T-helper 17 cell (primary cell): Measurements from ENCODE around the gene NDRG4. TPM values are rescaled to one million over a fixed set of nuclear protein-coding genes. Genes with fewer than 3 reads are reported as not detected.

Experiments used
- ATAC-seq: fragments of 150-1000 bp; cut with Tn5 transposase; 2 replicates; pipeline ENCODE4 v1.10.0; 2021; ENCODE audit warnings: mild to moderate bottlenecking, moderate library complexity
- DNase-seq, 3 donors: peaks; one replicate each; pipeline versions ENCODE4 v3.0.0 to v3.0.0-alpha.2; 2020 to 2021
- H3K9me3 ChIP-seq: one replicate; pipeline ENCODE4 v1.7.0; 2013; ENCODE audit warnings: low read length, mild to moderate bottlenecking; ENCODE audit not compliant: control insufficient read depth, poor library complexity, severe bottlenecking
- H3K27ac Mint-ChIP-seq: one replicate; pipeline ENCODE4 v1.8.0; 2022; ENCODE audit warnings: mild to moderate bottlenecking, moderate library complexity, mixed read lengths
- H3K27me3 Mint-ChIP-seq: one replicate; pipeline ENCODE4 v1.8.0; 2022; ENCODE audit warnings: mixed read lengths
- H3K36me3 Mint-ChIP-seq: one replicate; pipeline ENCODE4 v1.8.0; 2022; ENCODE audit warnings: low read depth, mixed read lengths
- H3K4me1 Mint-ChIP-seq: one replicate; pipeline ENCODE4 v1.8.0; 2022; ENCODE audit warnings: mild to moderate bottlenecking, mixed read lengths
- H3K4me3 Mint-ChIP-seq: one replicate; pipeline ENCODE4 v1.8.0; 2022; ENCODE audit warnings: mild to moderate bottlenecking, moderate library complexity, mixed read lengths
- total RNA-seq, 4 donors: library from RNA in 2 of 4; stranded (reverse) in 2 of 4; gene quantifications; one replicate each; pipeline ENCODE4 v1.2.3 and lab custom pipeline; 2022 to 2026

Gene NDRG4
- total RNA-seq, 2 donors from 2014 or later, result 0.90 to 1.3 TPM

DNA sequence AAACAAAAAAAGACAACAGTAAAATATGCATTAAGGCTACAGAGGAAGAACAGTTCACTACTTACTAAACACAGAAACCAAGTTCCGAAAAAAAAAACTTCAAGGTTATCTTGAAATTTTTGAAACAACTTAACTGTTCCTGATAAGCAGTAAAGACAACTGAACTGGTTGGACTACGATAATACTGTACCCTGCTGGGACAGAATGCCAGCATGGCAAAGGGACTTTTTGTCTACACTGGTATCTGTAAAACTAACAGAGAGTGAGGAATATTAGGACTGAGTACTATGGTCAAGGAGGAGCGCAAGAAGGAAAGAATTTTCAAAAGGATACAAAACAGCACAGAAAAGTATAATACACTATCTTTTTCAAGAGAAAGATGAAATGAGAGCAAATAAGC, 35.2 kb downstream of the NDRG4 start:
- peak overlapping the region; percentile 11 for H3K27ac Mint-ChIP-seq
- no peaks in the 10 kb centered on the region for H3K9me3 ChIP-seq

DNA sequence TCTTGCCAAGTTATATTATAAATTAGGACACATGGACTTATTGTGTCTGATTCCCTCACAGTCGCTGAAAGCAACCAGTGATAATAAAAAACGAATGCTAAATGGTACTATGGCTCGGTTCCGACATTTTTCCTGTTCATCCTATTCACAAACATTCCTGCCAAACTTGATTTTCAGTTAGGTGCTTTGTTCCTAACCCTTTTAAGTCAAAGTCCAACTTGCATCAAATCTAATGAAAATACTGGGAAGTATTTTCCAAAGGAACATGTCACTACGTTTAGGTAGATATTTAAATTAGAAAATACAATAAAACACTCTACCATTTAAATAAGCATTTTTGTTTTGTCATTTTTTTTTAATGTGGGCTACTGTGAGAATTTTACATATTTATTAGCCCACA, 36.3 kb downstream of the NDRG4 start:
- DNase-seq (no peak), ATAC-seq (no peak)
- no peak overlapping the region for H3K27ac Mint-ChIP-seq
- peaks cover 4% of the 10 kb centered on the region for H3K4me1 Mint-ChIP-seq
- peaks cover 17% of the 10 kb centered on the region for H3K36me3 Mint-ChIP-seq
- no peaks in the 10 kb centered on the region for H3K9me3 ChIP-seq
- H3K4me3 Mint-ChIP-seq, result no peak overlapping the region
- no peaks in the 10 kb centered on the region for H3K27me3 Mint-ChIP-seq

More for the DNA sequence above, 35.2 kb downstream of the NDRG4 start:
- H3K4me1 Mint-ChIP-seq, result peaks cover 8% of the 10 kb centered on the region
- DNase-seq (no peak), ATAC-seq (no peak)
- H3K36me3 Mint-ChIP-seq, result peaks cover 20% of the 10 kb centered on the region
- no peaks in the 10 kb centered on the region for H3K27me3 Mint-ChIP-seq
- H3K4me3 Mint-ChIP-seq, result no peak overlapping the region

DNA sequence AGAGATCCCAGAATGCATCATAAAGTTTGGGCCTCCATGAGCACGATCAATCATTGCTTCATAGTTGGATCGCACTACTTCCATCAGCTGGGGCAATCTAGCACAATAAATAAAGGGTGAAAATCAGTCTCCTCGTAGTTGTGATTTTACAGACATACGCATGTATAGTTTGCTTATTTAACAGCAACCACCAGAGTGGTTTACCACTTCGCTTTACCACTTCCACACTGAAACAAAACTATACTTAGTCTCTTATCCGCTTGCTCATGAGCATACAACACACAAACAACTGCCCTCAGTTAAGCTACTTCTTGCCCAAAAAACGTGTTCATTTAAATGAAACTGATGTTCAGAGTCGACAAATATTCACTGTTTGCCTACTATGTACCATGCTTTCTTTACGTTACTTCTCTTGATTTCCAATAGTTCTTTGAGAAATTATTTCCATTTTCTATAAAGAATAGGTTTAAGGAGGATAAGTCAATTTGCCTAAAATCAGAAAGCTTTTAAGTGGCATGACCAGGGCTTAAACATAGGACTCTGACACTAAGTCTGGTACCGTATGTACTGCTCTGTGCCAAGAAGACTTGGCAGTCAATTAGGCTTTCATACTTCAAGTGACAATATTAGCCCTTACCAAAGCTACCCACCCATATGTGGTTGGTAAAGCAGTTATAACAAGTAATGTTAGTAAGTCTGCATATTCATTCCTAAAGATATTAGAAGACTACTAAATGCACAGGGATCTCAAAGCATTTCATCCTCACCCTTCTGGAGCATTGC, 37.4 kb downstream of the NDRG4 start:
- Mint-ChIP-seq H3K36me3 (peaks cover 17% of the 10 kb centered on the region), H3K4me3 (no peak overlapping the region)
- no peak for ATAC-seq

GRCh38 chr16:58541711-58542110, 41.8 kb downstream of the NDRG4 start:
- H3K4me3 Mint-ChIP-seq, result no peak overlapping the region
- peaks cover 9% of the 10 kb centered on the region for H3K36me3 Mint-ChIP-seq
- H3K9me3 ChIP-seq, result no peaks in the 10 kb centered on the region
- DNase-seq (no peak), ATAC-seq (no peak)
- no peaks in the 10 kb centered on the region for H3K27me3 Mint-ChIP-seq
- no peak overlapping the region for H3K27ac Mint-ChIP-seq
- peaks cover 2% of the 10 kb centered on the region for H3K4me1 Mint-ChIP-seq

More for the DNA sequence above, 37.4 kb downstream of the NDRG4 start:
- no peaks in the 10 kb centered on the region for H3K9me3 ChIP-seq
- DNase-seq, result no peak
- H3K4me1 Mint-ChIP-seq, result peaks cover 4% of the 10 kb centered on the region
- no peak overlapping the region for H3K27ac Mint-ChIP-seq
- no peaks in the 10 kb centered on the region for H3K27me3 Mint-ChIP-seq

- Mint-ChIP-seq H3K4me3 (no peak overlapping the region), H3K27ac (no peak overlapping the region), H3K36me3 (peaks cover 8% of the 10 kb centered on the region)
These were observed 42.3 kb downstream of the NDRG4 start for GRCh38 chr16:58542291-58542690.

GRCh38 chr16:58543685-58544084, 43.7 kb downstream of the NDRG4 start:
- ATAC-seq, result no peak
- Mint-ChIP-seq H3K27me3 (no peaks in the 10 kb centered on the region), H3K27ac (no peak overlapping the region), H3K4me1 (peaks cover 4% of the 10 kb centered on the region), H3K36me3 (peaks cover 3% of the 10 kb centered on the region), H3K4me3 (no peak overlapping the region)
- H3K9me3 ChIP-seq, result no peaks in the 10 kb centered on the region
- no peak for DNase-seq

More at GRCh38 chr16:58542291-58542690, 42.3 kb downstream of the NDRG4 start:
- H3K9me3 ChIP-seq, result no peaks in the 10 kb centered on the region
- ATAC-seq (no peak), DNase-seq (no peak)
- no peaks in the 10 kb centered on the region for H3K27me3 Mint-ChIP-seq
- peaks cover 4% of the 10 kb centered on the region for H3K4me1 Mint-ChIP-seq

GRCh38 chr16:58548378-58548777, 48.4 kb downstream of the NDRG4 start:
- no peak overlapping the region for H3K4me3 Mint-ChIP-seq
- peaks cover 4% of the 10 kb centered on the region for H3K36me3 Mint-ChIP-seq
- peaks cover 3% of the 10 kb centered on the region for H3K4me1 Mint-ChIP-seq
- H3K9me3 ChIP-seq, result no peaks in the 10 kb centered on the region
- no peaks in the 10 kb centered on the region for H3K27me3 Mint-ChIP-seq
- ATAC-seq, result no peak
- no peak for DNase-seq
- no peak overlapping the region for H3K27ac Mint-ChIP-seq

- H3K27me3 Mint-ChIP-seq, result no peaks in the 10 kb centered on the region
- peaks cover 3% of the 10 kb centered on the region for H3K4me1 Mint-ChIP-seq
- H3K27ac Mint-ChIP-seq, result no peak overlapping the region
- DNase-seq (no peak), ATAC-seq (no peak)
- H3K4me3 Mint-ChIP-seq, result no peak overlapping the region
- H3K9me3 ChIP-seq, result no peaks in the 10 kb centered on the region
- peaks cover 2% of the 10 kb centered on the region for H3K36me3 Mint-ChIP-seq
These were observed 51.6 kb downstream of the NDRG4 start for GRCh38 chr16:58551496-58551895.

GRCh38 chr16:58556678-58557077, 56.7 kb downstream of the NDRG4 start:
- H3K27me3 Mint-ChIP-seq, result no peaks in the 10 kb centered on the region
- H3K9me3 ChIP-seq, result no peaks in the 10 kb centered on the region
- H3K4me3 Mint-ChIP-seq, result no peak overlapping the region
- DNase-seq (no peak), ATAC-seq (no peak)
- no peaks in the 10 kb centered on the region for H3K4me1 Mint-ChIP-seq
- no peak overlapping the region for H3K27ac Mint-ChIP-seq
- H3K36me3 Mint-ChIP-seq, result peaks cover 2% of the 10 kb centered on the region

Other genes starting within 250 kb of the NDRG4 start
- gene PRSS54, start 205.1 kb upstream of the NDRG4 start, total RNA-seq, result not detected
- under 1 TPM; 0.77 to 0.86 TPM for gene GINS3, start 107.7 kb upstream of the NDRG4 start, total RNA-seq
- gene SETD6, start 15.4 kb downstream of the NDRG4 start, total RNA-seq, result 10 to 100 TPM; 20.7 to 24.7 TPM
- 100 to 1,000 TPM; 213 to 224 TPM for gene CNOT1, start 129.7 kb downstream of the NDRG4 start, total RNA-seq
- gene SLC38A7, start 184.6 kb downstream of the NDRG4 start, total RNA-seq, result 1 to 10 TPM; 7.6 to 9.2 TPM
- gene GOT2, start 234.2 kb downstream of the NDRG4 start, total RNA-seq, result 10 to 100 TPM; 24.7 to 27.0 TPM